NCI-H526 treated with DMSO at 0.1 percent for 48 hours (cell line): ENCODE results near the gene DHX58.
A peak's percentile ranks its signal among the peaks of the same experiment; 100 is the strongest.

Experiments used
- DNase-seq: peaks from one replicate; lab custom pipeline; 2025; lab: John Stamatoyannopoulos, UW

Gene DHX58

GRCh38 chr17:42110301-42111264 lies 1.9 kb downstream of the DHX58 start:
- DNase-seq = no peak

GRCh38 chr17:42109086-42109485 lies 3.4 kb downstream of the DHX58 start:
- DNase-seq = no peak

- peak; percentile 88 for DNase-seq
Observed at GRCh38 chr17:42107597-42108576, 4.6 kb downstream of the DHX58 start.

- no peak for DNase-seq
Observed at GRCh38 chr17:42107124-42107523, 5.4 kb downstream of the DHX58 start.

GRCh38 chr17:42106009-42106408 lies 6.5 kb downstream of the DHX58 start:
- no peak for DNase-seq

- DNase-seq = no peak
Observed at GRCh38 chr17:42104264-42104663, 8.2 kb downstream of the DHX58 start.

- DNase-seq = no peak
Observed at GRCh38 chr17:42103221-42103954, 9.1 kb downstream of the DHX58 start.

GRCh38 chr17:42101513-42102292 lies 10.8 kb downstream of the DHX58 start:
- DNase-seq = no peak

GRCh38 chr17:42098730-42099399 lies 13.6 kb downstream of the DHX58 start:
- DNase-seq = no peak

GRCh38 chr17:42097691-42098631 lies 14.6 kb downstream of the DHX58 start, which contains the start of gene ZNF385C:
ZNF385C (minus strand) TSS chr17:42098473; CDS start chr17:42063056, 35,417 bp downstream.
- DNase-seq = no peak

GRCh38 chr17:42096360-42097111 lies 16.0 kb downstream of the DHX58 start:
- DNase-seq = no peak

GRCh38 chr17:42094375-42095069 lies 18.0 kb downstream of the DHX58 start:
- no peak for DNase-seq

GRCh38 chr17:42092939-42093338 lies 19.6 kb downstream of the DHX58 start:
- no peak for DNase-seq

- no peak for DNase-seq
Observed at GRCh38 chr17:42090964-42091790, 21.3 kb downstream of the DHX58 start.

- no peak for DNase-seq
Observed at GRCh38 chr17:42088736-42089135, 23.8 kb downstream of the DHX58 start.

- DNase-seq = no peak
Observed at GRCh38 chr17:42087736-42088705, 24.5 kb downstream of the DHX58 start.
